Progenitor cell of endocrine pancreas (in vitro differentiated cells): ENCODE measurements around the gene CCDC186. TPM values are rescaled to one million over a fixed set of nuclear protein-coding genes. Genes with fewer than 3 reads are reported as not detected.

ENCODE experiments used
- DNase-seq: peaks from one replicate; pipeline ENCODE4 v3.0.0; 2021; ENCODE audit warnings: low spot score; ENCODE audit not compliant: unreplicated experiment
- H3K27ac Mint-ChIP-seq: 2 replicates; pipeline ENCODE4 v1.8.0; 2021; ENCODE audit warnings: mild to moderate bottlenecking, moderate library complexity, mixed read lengths
- H3K27me3 Mint-ChIP-seq: 2 replicates; pipeline ENCODE4 v1.8.0; 2021; ENCODE audit warnings: mixed read lengths
- H3K36me3 Mint-ChIP-seq: 2 replicates; pipeline ENCODE4 v1.8.0; 2022; ENCODE audit warnings: mixed read lengths; ENCODE audit not compliant: insufficient read depth
- H3K4me1 Mint-ChIP-seq: 2 replicates; pipeline ENCODE4 v1.8.0; 2021; ENCODE audit warnings: low read depth, mixed read lengths
- H3K4me3 Mint-ChIP-seq: 2 replicates; pipeline ENCODE4 v1.8.0; 2021; ENCODE audit warnings: low read depth, mild to moderate bottlenecking, moderate library complexity, mixed read lengths
- H3K9me3 Mint-ChIP-seq: 2 replicates; pipeline ENCODE4 v1.8.0; 2021; ENCODE audit warnings: low read depth, mixed read lengths
- CTCF ChIP-seq: fragments of 200-600 bp; sonication (generic); IDR thresholded peaks from one replicate; pipeline ENCODE4 v1.5.0; 2021; ENCODE audit warnings: antibody characterized with exemption, mild to moderate bottlenecking; ENCODE audit not compliant: unreplicated experiment
- total RNA-seq: library from RNA; stranded (reverse); gene quantifications from 2 replicates; pipeline ENCODE4 v1.2.1, GENCODE V29; 2021

Gene CCDC186
- total RNA-seq, 1 donor from 2014 or later, result 20.8 TPM

DNA sequence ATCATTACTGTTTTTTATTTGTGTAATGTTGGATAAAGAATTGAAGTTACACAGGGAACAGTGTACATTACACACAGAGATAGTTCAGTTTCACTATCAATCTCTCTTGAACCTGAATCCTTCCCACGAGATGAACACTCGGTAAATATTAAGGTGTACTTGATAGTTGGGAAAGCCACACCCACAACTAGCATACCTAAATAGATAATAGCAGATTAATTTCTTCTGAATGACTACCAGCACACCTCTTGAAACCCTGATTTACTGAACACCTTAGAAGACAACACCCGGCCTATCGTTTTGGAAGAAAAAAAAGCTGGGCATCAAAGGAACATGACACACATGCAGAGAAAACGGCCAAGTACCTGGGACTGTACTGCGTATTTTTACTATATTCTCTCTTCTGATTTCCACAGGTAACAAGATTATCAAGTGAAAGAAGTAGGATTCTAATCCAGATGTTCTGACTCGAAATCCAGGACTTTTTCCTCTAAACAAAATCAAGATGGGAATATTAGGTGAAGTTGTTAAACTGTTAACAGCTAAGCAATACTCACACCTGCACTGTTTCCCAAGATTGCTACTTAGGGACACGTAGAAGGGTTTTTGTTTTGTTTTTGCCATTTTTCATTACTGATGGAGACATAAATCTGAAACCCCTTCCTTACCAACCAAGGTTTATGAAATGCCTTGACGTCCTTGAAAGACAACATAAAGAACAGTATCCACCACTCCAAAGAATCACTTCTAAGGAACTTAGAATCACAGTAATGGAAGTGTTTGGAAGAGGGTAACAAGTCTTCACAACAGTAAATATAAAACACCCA, 1.0 kb downstream of the CCDC186 start:
- no peak for DNase-seq
- peak overlapping the region; percentile 99 for H3K4me3 Mint-ChIP-seq
- H3K4me1 Mint-ChIP-seq, result peaks cover 17% of the 10 kb centered on the region
- H3K27me3 Mint-ChIP-seq, result peaks cover 5% of the 10 kb centered on the region
- H3K36me3 Mint-ChIP-seq, result peaks cover 7% of the 10 kb centered on the region
- no peak for TF ChIP-seq CTCF
- H3K9me3 Mint-ChIP-seq, result peaks cover 7% of the 10 kb centered on the region
- peak overlapping the region; percentile 99 for H3K27ac Mint-ChIP-seq

DNA sequence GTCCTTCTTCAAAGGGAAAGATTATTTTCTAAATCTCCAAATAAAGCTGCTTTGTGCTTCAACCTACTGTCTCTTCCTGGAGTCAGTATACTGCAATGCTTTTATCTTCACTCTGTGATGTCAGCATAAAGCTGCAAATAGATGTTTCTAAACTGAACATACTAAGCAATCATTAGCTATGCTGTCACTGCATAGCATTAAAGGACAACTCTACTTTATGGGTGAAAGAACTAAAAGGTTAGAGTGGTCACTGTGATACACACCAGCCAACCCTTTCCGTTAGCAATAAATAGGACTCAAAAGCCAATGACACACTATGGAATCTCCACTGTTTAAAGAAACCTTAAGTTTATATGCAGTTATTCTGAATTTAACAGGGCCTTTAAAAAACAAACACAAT, 1.8 kb downstream of the CCDC186 start:
- no peak for TF ChIP-seq CTCF
- peaks cover 5% of the 10 kb centered on the region for H3K27me3 Mint-ChIP-seq
- H3K4me3 Mint-ChIP-seq, result peak overlapping the region; percentile 99
- peaks cover 17% of the 10 kb centered on the region for H3K4me1 Mint-ChIP-seq
- H3K9me3 Mint-ChIP-seq, result peaks cover 7% of the 10 kb centered on the region
- DNase-seq, result no peak
- peaks cover 11% of the 10 kb centered on the region for H3K36me3 Mint-ChIP-seq
- H3K27ac Mint-ChIP-seq, result no peak overlapping the region

- Mint-ChIP-seq H3K27me3 (no peaks in the 10 kb centered on the region), H3K27ac (no peak overlapping the region), H3K4me1 (peaks cover 32% of the 10 kb centered on the region), H3K36me3 (peaks cover 18% of the 10 kb centered on the region), H3K9me3 (peaks cover 7% of the 10 kb centered on the region), H3K4me3 (no peak overlapping the region)
- DNase-seq, result no peak
- no peak for TF ChIP-seq CTCF
Measured at GRCh38 chr10:114168450-114169009, 5.5 kb downstream of the CCDC186 start.

GRCh38 chr10:114167985-114168384, 6.0 kb downstream of the CCDC186 start:
- peaks cover 33% of the 10 kb centered on the region for H3K4me1 Mint-ChIP-seq
- DNase-seq, result no peak
- H3K9me3 Mint-ChIP-seq, result peaks cover 7% of the 10 kb centered on the region
- H3K27me3 Mint-ChIP-seq, result no peaks in the 10 kb centered on the region
- no peak overlapping the region for H3K4me3 Mint-ChIP-seq
- no peak for TF ChIP-seq CTCF
- no peak overlapping the region for H3K27ac Mint-ChIP-seq
- H3K36me3 Mint-ChIP-seq, result peaks cover 20% of the 10 kb centered on the region

DNA sequence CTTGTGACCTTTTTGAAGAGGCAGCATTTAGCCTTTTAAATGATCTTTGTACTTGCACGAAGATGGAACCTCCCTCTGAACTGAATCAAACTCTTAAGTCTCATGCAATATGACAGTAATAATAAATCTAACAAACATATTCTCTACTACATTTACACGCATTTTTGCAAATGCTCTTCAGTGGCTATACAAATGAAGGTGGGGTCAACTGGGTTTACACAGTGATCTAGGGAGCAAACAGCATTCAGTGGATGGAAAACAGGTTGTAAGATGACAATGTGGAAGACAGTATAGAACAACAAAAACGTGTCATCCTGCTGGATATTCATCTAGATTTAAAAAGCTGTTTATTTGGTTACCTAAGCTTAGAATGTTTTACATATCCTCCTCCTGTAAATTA, 7.5 kb downstream of the CCDC186 start:
- DNase-seq, result no peak
- Mint-ChIP-seq H3K36me3 (peaks cover 26% of the 10 kb centered on the region), H3K9me3 (peaks cover 7% of the 10 kb centered on the region), H3K4me1 (peaks cover 21% of the 10 kb centered on the region), H3K27ac (peak overlapping the region; percentile 85), H3K27me3 (no peaks in the 10 kb centered on the region), H3K4me3 (peak overlapping the region; percentile 1)
- TF ChIP-seq CTCF, result no peak
